ENCODE measurements around the gene ASTL.

GRCh38 chr2:96095116-96095636, 43.1 kb downstream of the ASTL start:
- no peak for TF ChIP-seq CTCF (IDR thresholded peaks at IDR 0.05; ENCODE audit: insufficient read depth, low read depth, low read length)
- no peak for TF ChIP-seq EZH2 (IDR thresholded peaks at IDR 0.05; ENCODE audit: insufficient read depth, low read length)

All from astrocyte (in vitro differentiated cells and primary cell).